IMR-90 (cell line): ENCODE data around the gene UBE2O. TPM values are rescaled to one million over a fixed set of nuclear protein-coding genes. Genes with fewer than 3 reads are reported as not detected.

ENCODE experiments used
- ATAC-seq: fragments of 200-7000 bp; cut with Tn5 transposase; 2 replicates; pipeline ENCODE4 v1.9.1; 2020; ENCODE audit warnings: low read depth, mild to moderate bottlenecking, moderate library complexity
- BruUV-seq: library from RNA; stranded (reverse); fragments of 400-500 nt; replicated peaks from 2 replicates; lab custom pipeline; 2021; lab: Mats Ljungman, UMichigan
- CTCF ChIA-PET: fragments of 300-600 bp; formaldehyde crosslinking; extraction: SDS; loops from one replicate; lab custom pipeline; 2021; ENCODE audit warnings: antibody characterized with exemption; lab: Yijun Ruan, JAX
- POLR2A ChIA-PET: fragments of 300-600 bp; sonication (Branson Sonifier 250); formaldehyde crosslinking; loops from one replicate; lab custom pipeline; 2022; ENCODE audit warnings: antibody characterized with exemption; ENCODE audit not compliant: unreplicated experiment; lab: Charles Lee
- DNase-seq: peaks from one replicate; pipeline ENCODE4 v3.0.0; 2013
- H2AFZ ChIP-seq: replicated peaks from 2 replicates; pipeline ENCODE3; 2013; ENCODE audit warnings: low read length, mild to moderate bottlenecking; ENCODE audit not compliant: poor library complexity
- H2AK5ac ChIP-seq: 2 replicates; pipeline ENCODE4 v1.6.1; 2013; ENCODE audit warnings: low read depth, low read length, inconsistent platforms
- H2AK9ac ChIP-seq: replicated peaks from 2 replicates; pipeline ENCODE3; 2013; ENCODE audit warnings: mild to moderate bottlenecking, low read depth, low read length, moderate library complexity; ENCODE audit not compliant: poor library complexity
- H2BK120ac ChIP-seq: 2 replicates; pipeline ENCODE4 v1.6.1; 2013; ENCODE audit warnings: low read depth, low read length, inconsistent platforms
- H2BK15ac ChIP-seq: 3 replicates; pipeline ENCODE4 v1.6.1; 2013; ENCODE audit warnings: low read depth, low read length, inconsistent platforms
- H2BK20ac ChIP-seq: 2 replicates; pipeline ENCODE4 v1.6.1; 2013; ENCODE audit warnings: low read depth, mild to moderate bottlenecking, inconsistent platforms, low read length, moderate library complexity
- H2BK5ac ChIP-seq: 2 replicates; pipeline ENCODE4 v1.6.1; 2013; ENCODE audit warnings: mild to moderate bottlenecking, low read depth, low read length, inconsistent platforms; ENCODE audit not compliant: poor library complexity, severe bottlenecking
- H3K14ac ChIP-seq: replicated peaks from 2 replicates; pipeline ENCODE4 v1.6.1; 2013; ENCODE audit warnings: low read depth, low read length, inconsistent platforms
- H3K18ac ChIP-seq: 2 replicates; pipeline ENCODE4 v1.6.1; 2013; ENCODE audit warnings: low read depth, low read length, control low read depth
- H3K23ac ChIP-seq: 2 replicates; pipeline ENCODE4 v1.6.1; 2013; ENCODE audit warnings: low read depth, low read length, inconsistent platforms
- H3K27ac ChIP-seq: 2 replicates; pipeline ENCODE4 v1.5.1; 2013; ENCODE audit warnings: mild to moderate bottlenecking, control low read depth, low read length; ENCODE audit not compliant: insufficient read depth
- H3K27me3 ChIP-seq: 2 replicates; pipeline ENCODE4 v1.6.1; 2013; ENCODE audit warnings: low read length; ENCODE audit not compliant: control insufficient read depth, insufficient read depth
- H3K36me3 ChIP-seq: 2 replicates; pipeline ENCODE4 v1.6.1; 2013; ENCODE audit warnings: low read length, mixed read lengths; ENCODE audit not compliant: control insufficient read depth, insufficient read depth
- H3K4ac ChIP-seq: 2 replicates; pipeline ENCODE4 v1.6.1; 2013; ENCODE audit warnings: low read depth, low read length, inconsistent platforms
- H3K4me1 ChIP-seq: 2 replicates; pipeline ENCODE4 v1.6.1; 2013; ENCODE audit warnings: low read length, mixed read lengths; ENCODE audit not compliant: control insufficient read depth, insufficient read depth
- H3K4me2 ChIP-seq: 2 replicates; pipeline ENCODE4 v1.6.1; 2013; ENCODE audit warnings: low read depth, mild to moderate bottlenecking, control low read depth, low read length, moderate library complexity
- H3K4me3 ChIP-seq: 2 replicates; pipeline ENCODE4 v1.5.1; 2013; ENCODE audit warnings: low read depth, mild to moderate bottlenecking, control low read depth, low read length, moderate library complexity; ENCODE audit not compliant: insufficient read depth
- H3K56ac ChIP-seq: 2 replicates; pipeline ENCODE4 v1.6.1; 2013; ENCODE audit warnings: low read length, inconsistent platforms; ENCODE audit not compliant: insufficient read depth; ENCODE audit errors: extremely low read depth
- H3K79me1 ChIP-seq, 2 experiments: 2 replicates each; pipeline ENCODE4 v1.6.1; 2013; ENCODE audit warnings: low read length in 2 of 2, inconsistent platforms in 1 of 2, low read depth in 1 of 2
- H3K9ac ChIP-seq: 2 replicates; pipeline ENCODE4 v1.6.1; 2013; ENCODE audit warnings: low read depth, low read length, control low read depth
- H3K9me1 ChIP-seq: 2 replicates; pipeline ENCODE4 v1.6.1; 2013; ENCODE audit warnings: low read length, inconsistent platforms; ENCODE audit not compliant: insufficient read depth
- H3K9me3 ChIP-seq: 2 replicates; pipeline ENCODE4 v1.6.1; 2013; ENCODE audit warnings: low read length; ENCODE audit not compliant: control insufficient read depth, insufficient read depth
- H4K20me1 ChIP-seq: 2 replicates; pipeline ENCODE4 v1.6.1; 2013; ENCODE audit warnings: low read length, inconsistent platforms; ENCODE audit not compliant: insufficient read depth
- H4K5ac ChIP-seq: 2 replicates; pipeline ENCODE4 v1.6.1; 2013; ENCODE audit warnings: mild to moderate bottlenecking, low read depth, low read length, control low read depth
- H4K8ac ChIP-seq, 2 experiments: 2 replicates each; pipeline ENCODE4 v1.6.1; 2013; ENCODE audit warnings: low read depth in 2 of 2, low read length in 2 of 2, control low read depth in 1 of 2, inconsistent platforms in 1 of 2
- H4K91ac ChIP-seq: 2 replicates; pipeline ENCODE4 v1.6.1; 2013; ENCODE audit warnings: low read depth, low read length, inconsistent platforms; ENCODE audit not compliant: insufficient read depth
- MXI1 ChIP-seq: IDR thresholded peaks from 2 replicates; pipeline ENCODE4 v1.6.1; 2012; ENCODE audit warnings: low read depth, mild to moderate bottlenecking, low read length, moderate library complexity, borderline replicate concordance
- WGBS, 2 experiments: methylation state at CpG; one replicate each; pipeline versions ENCODE4 v1.1.5 to v1.1.7; 2013; ENCODE audit warnings: missing lambda C conversion rate in 2 of 2; ENCODE audit not compliant: insufficient read length in 1 of 2; ENCODE audit errors: extremely low coverage in 2 of 2; 5-methylcytosine and 5-hydroxymethylcytosine counted together
- dilution Hi-C: fragments of 300-500 bp; cut with HindIII; formaldehyde crosslinking; loops from one replicate; pipeline ENCODE4 v1.14.3; 2018; ENCODE audit warnings: low sequenced_read_pairs; ENCODE audit not compliant: unreplicated experiment
- in situ Hi-C: fragments of 300-500 bp; cut with MboI; formaldehyde crosslinking; loops from 3 replicates; pipeline ENCODE4 v1.14.3; 2019; ENCODE audit warnings: low sequenced_read_pairs, inconsistent platforms, mixed read lengths
- intact Hi-C: fragments of 100-400 bp; cut with micrococcal nuclease; formaldehyde crosslinking; loops from 2 replicates; pipeline ENCODE4 v1.10.0; 2022
- polyA plus RNA-seq, 3 experiments: library from polyadenylated mRNA; depleted of rRNA; stranded (reverse); fragments of >200 nt; gene quantifications; 2 replicates each; pipeline ENCODE4 v1.2.3, GENCODE V29; 2012; ENCODE audit warnings: low replicate concordance in 1 of 3
- total RNA-seq: library from RNA; depleted of rRNA; stranded (reverse); fragments of >200 nt; gene quantifications from 2 replicates; pipeline ENCODE4 v1.2.3, GENCODE V29; 2012

UBE2O gene
- total and polyA plus RNA-seq, 2 of the 4 experiments (the other 2 are of a cell fraction) = 17.6 TPM

DNA sequence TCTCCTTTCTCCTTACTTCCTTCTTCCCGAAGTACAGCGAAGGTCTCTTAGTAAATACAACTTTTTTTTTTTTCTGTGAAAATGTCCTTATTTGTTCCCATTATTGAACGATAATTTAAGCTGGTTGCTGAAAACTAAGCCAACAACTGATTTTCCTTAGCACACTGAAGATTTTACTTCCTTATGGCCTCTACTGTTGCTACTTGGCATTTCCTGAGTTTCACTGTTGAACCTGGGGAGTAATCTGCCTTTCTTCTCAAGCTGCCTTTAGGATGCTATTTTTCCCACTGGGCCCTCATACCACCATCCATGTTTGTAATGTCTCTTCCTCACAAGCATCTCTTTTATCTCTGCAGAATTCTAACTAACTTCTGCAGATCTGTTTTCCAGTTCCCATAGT lies 26.1 kb downstream of the UBE2O start:
- ChIA-PET CTCF (interaction anchor here (1.1 kb wide), 1 partner anchor 29 kb away, joined by 3 read pairs; no protein-coding TSS in a partner anchor), POLR2A (no interaction called here)
- in situ Hi-C loops (no loop called here), intact Hi-C loops (no loop called here), dilution Hi-C loops (no loop called here)
- Histone ChIP-seq H3K4me2 (no peak overlapping the region), H2AK9ac (no peak overlapping the region), H4K5ac (no peak overlapping the region; the same call in 1 of the 2 replicates), H3K4me1 (peaks cover 9% of the 10 kb centered on the region), H2AFZ (no peak overlapping the region), H2BK5ac (no peak overlapping the region), H2AK5ac (no peak overlapping the region), H4K91ac (no peak overlapping the region), H4K20me1 (peaks cover 63% of the 10 kb centered on the region), H3K4me3 (no peak overlapping the region), H3K36me3 (peaks cover 5% of the 10 kb centered on the region; the same call in 1 of the 2 replicates), H3K56ac (no peak overlapping the region), H3K4ac (peak overlapping the region; percentile 13; the same call in 1 of the 2 replicates), H3K79me1 (peaks cover 37 to 74% of the 10 kb centered on the region in 2 experiments), H2BK20ac (no peak overlapping the region), H3K27me3 (no peaks in the 10 kb centered on the region), H4K8ac (no peak overlapping the region), H3K27ac (no peak overlapping the region), H3K9me1 (peaks cover 16% of the 10 kb centered on the region), H3K14ac (no peak overlapping the region), H3K9me3 (no peaks in the 10 kb centered on the region), H3K23ac (no peak overlapping the region), H2BK15ac (no peak overlapping the region), H3K9ac (no peak overlapping the region), H3K18ac (no peak overlapping the region; the same call in 1 of the 2 replicates), H2BK120ac (no peak overlapping the region)
- ATAC-seq (no peak; the same call in 1 of the 2 replicates), DNase-seq (no peak)
- no TSS peak for BruUV-seq
- no CpG with 5 or more reads among the region's 3 CpGs for WGBS, 2 experiments
- TF ChIP-seq MXI1 = no peak
